Right forelimb (tissue), 1 donor: ENCODE results near the gene ANKLE1.

Source experiments
- DNase-seq: peaks from one replicate; pipeline ENCODE4 v3.0.0-alpha.2; 2018

Gene ANKLE1

GRCh38 chr19:17327654-17328516 lies 46.2 kb downstream of the ANKLE1 start:
- DNase-seq: peak; percentile 75

- no peak for DNase-seq
Measured at GRCh38 chr19:17328517-17329365, 47.0 kb downstream of the ANKLE1 start.

GRCh38 chr19:17329366-17330261 lies 47.9 kb downstream of the ANKLE1 start:
- DNase-seq: no peak

GRCh38 chr19:17330262-17331044 lies 48.8 kb downstream of the ANKLE1 start:
- no peak for DNase-seq

- DNase-seq: no peak
Measured at GRCh38 chr19:17331045-17331558, 49.4 kb downstream of the ANKLE1 start.

- DNase-seq: no peak
Measured at GRCh38 chr19:17332360-17332676, 50.6 kb downstream of the ANKLE1 start.

GRCh38 chr19:17332677-17333581 lies 51.2 kb downstream of the ANKLE1 start:
- no peak for DNase-seq

GRCh38 chr19:17333611-17334413 lies 52.1 kb downstream of the ANKLE1 start:
- no peak for DNase-seq

GRCh38 chr19:17334414-17335409 lies 53.0 kb downstream of the ANKLE1 start, which contains the start of gene ANO8:
TSS of gene ANO8 (minus strand) at chr19:17334855. CDS start at chr19:17334670, 185 bp downstream.
- DNase-seq: peak; percentile 97

GRCh38 chr19:17335575-17335974 lies 53.9 kb downstream of the ANKLE1 start:
- no peak for DNase-seq
